Measurements from ENCODE around the gene WWC2. TPM values are rescaled to one million over a fixed set of nuclear protein-coding genes. Genes with fewer than 3 reads are reported as not detected.
A peak's percentile ranks its signal among the peaks of the same experiment; 100 is the strongest.

Gene WWC2
- polyA plus RNA-seq, 6 donors from 2014 or later = 0.07 to 0.88 (median 0.22) TPM; not detected in 1

DNA sequence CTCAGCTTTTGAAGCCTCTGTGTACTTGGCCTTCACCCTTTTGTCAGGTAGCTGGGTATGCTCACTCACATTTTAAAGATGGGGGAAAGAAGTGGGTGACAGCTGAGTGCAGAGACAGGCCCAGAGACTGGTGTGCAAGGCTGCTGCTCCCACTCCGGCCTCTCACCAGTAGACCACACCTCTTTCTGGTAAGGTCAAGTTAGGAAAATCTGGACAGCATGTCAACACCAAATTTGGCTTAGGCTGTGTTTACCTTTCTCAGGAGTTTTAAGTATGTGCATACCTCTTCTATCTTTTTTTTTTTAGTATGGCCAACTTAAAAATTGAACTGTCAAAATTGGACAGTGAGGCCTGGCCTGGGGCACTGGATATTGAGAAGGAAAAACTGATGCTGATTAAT, 154.4 kb downstream of the WWC2 start:
- no peaks in the 10 kb centered on the region for H3K9me3 Mint-ChIP-seq
- H3K27me3 Mint-ChIP-seq = peaks cover 10 to 14% (median 12%) of the 10 kb centered on the region in 3 donors
- no peak overlapping the region for H3K4me3 Mint-ChIP-seq
- H3K36me3 Mint-ChIP-seq = no peaks in the 10 kb centered on the region
- H3K4me1 Mint-ChIP-seq = no peaks in the 10 kb centered on the region
- H3K27ac Mint-ChIP-seq = no peak overlapping the region
- DNase-seq = no peak
- ATAC-seq (ENCODE audit: low read depth in 2 of 2) = no peak

DNA sequence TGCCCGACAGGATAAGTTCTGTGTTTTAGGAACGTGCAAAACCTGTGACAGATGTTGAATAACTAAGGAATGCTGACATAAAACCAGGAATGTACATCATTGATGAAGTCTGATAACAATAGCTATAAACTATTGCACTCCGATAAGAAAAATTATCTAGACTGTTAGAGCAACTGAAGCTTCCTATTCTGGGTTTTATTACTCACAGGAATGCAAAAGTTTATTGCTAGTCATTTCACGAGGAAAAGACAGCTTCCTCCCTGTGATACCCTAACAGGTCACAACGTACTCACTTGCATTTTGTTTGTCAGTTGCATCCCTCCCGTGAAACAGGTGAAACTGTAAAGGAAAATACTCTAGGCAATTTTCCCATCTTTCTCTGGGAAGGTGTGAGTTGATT, 155.1 kb downstream of the WWC2 start:
- no peak overlapping the region for H3K4me3 Mint-ChIP-seq
- no peak overlapping the region for H3K27ac Mint-ChIP-seq
- peaks cover 10 to 14% (median 14%) of the 10 kb centered on the region in 3 donors for H3K27me3 Mint-ChIP-seq
- no peak for ATAC-seq (ENCODE audit: low read depth in 2 of 2)
- no peaks in the 10 kb centered on the region for H3K36me3 Mint-ChIP-seq
- H3K9me3 Mint-ChIP-seq = no peaks in the 10 kb centered on the region
- no peaks in the 10 kb centered on the region for H3K4me1 Mint-ChIP-seq
- no peak for DNase-seq

DNA sequence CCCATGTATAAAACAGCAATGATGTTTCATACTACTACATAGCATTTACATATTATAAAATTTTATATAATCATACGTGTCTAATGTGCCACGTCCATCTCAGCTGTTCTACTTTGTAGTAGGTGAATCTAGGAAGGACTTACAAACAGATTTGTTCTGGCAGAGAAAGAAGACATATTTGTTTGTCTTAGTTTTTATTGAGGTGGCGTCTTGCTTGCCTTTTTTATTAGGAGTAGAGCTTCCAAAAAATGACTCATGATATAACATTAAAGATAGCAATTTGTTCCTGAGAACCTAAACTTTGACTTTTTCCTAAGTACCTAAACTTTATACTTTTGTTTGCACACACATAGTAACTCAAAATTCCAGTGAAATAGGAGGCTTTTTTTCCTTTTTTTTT, 156.4 kb downstream of the WWC2 start:
- Mint-ChIP-seq H3K36me3 (no peaks in the 10 kb centered on the region), H3K9me3 (no peaks in the 10 kb centered on the region), H3K4me3 (no peak overlapping the region), H3K27me3 (peaks cover 10 to 19% (median 14%) of the 10 kb centered on the region in 3 donors), H3K4me1 (no peaks in the 10 kb centered on the region), H3K27ac (no peak overlapping the region)
- no peak for DNase-seq
- no peak for ATAC-seq (ENCODE audit: low read depth in 2 of 2)

DNA sequence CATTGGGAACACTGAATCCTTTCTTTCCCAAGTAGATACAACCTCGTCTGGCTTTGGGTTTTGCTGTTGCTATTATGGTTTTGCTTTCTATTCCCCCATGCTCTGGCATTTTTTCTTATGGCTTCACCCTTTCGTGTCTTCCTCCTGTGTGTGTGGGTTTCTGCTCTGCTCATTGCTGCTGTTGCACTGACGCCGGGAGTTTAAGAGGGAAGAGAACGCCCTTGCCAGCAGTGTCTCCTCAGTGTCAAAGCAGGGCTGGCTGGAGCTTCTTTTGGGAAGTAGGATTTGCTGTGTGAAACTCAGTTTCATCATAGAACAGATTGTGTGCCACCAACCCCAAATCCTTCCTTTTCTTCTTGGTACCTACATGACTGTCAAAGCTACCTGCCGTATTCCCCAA, 157.3 kb downstream of the WWC2 start:
- H3K36me3 Mint-ChIP-seq = no peaks in the 10 kb centered on the region
- DNase-seq (no peak), ATAC-seq (ENCODE audit: low read depth in 2 of 2) (no peak)
- H3K9me3 Mint-ChIP-seq = no peaks in the 10 kb centered on the region
- H3K4me3 Mint-ChIP-seq = no peak overlapping the region
- peaks cover 8 to 20% (median 19%) of the 10 kb centered on the region in 3 donors for H3K27me3 Mint-ChIP-seq
- no peaks in the 10 kb centered on the region for H3K4me1 Mint-ChIP-seq
- no peak overlapping the region for H3K27ac Mint-ChIP-seq

DNA sequence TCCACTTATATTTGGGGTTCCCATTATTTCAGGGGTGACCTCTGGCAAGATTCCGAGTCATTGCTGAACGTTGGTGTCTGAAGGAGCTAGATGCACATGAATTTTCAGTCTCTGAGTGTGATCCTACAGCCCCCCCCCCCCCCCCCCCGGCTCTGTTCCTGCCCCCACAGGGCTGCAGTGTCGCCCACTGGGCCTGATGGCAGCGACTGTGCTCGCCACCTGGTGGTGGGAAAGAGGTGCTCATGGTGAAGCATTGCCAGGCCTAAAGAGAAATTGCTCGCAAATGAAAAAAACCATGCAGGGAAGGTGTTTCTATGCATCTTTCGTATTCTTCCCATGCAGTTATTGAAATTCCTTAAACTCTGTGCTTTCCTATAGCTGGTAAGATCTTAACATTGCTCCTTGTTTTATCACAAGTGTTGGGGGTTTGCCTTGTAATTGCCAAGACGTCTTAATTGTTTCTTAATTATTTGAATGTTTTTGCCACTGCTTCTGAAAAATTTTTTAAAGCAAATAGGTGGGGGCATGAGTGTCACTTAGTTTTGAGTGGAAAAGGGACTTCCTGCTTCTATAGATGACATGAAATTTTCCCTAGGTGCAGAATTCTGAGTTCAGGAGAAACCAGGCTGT, 157.8 kb downstream of the WWC2 start:
- Mint-ChIP-seq H3K9me3 (no peaks in the 10 kb centered on the region), H3K4me3 (no peak overlapping the region), H3K4me1 (no peaks in the 10 kb centered on the region), H3K27ac (no peak overlapping the region), H3K36me3 (no peaks in the 10 kb centered on the region), H3K27me3 (peaks cover 4 to 21% (median 19%) of the 10 kb centered on the region in 3 donors)
- ATAC-seq (ENCODE audit: low read depth in 2 of 2) (peak in 1 of 2 donors; percentile 36), DNase-seq (no peak)

DNA sequence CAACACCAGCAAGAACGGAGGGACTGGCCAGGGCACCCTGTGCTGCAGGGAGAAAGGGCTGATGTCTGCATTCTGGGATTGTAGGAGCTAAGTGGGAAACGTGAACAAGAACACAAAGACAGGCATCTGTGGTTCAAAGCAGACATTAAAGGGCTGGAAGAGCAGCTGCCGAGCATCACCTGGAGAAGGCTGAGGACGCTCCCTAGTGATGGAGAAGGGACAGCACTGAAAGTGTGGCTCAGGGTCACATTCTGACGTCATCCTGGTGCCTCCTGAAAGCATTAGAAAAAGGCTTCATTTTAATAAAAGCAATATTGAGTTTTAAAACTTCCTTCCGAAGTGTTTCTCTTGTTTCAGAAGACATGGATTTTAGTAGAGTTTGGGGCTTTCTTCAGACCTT, 158.8 kb downstream of the WWC2 start:
- DNase-seq = no peak
- Mint-ChIP-seq H3K4me3 (no peak overlapping the region), H3K36me3 (no peaks in the 10 kb centered on the region)

DNA sequence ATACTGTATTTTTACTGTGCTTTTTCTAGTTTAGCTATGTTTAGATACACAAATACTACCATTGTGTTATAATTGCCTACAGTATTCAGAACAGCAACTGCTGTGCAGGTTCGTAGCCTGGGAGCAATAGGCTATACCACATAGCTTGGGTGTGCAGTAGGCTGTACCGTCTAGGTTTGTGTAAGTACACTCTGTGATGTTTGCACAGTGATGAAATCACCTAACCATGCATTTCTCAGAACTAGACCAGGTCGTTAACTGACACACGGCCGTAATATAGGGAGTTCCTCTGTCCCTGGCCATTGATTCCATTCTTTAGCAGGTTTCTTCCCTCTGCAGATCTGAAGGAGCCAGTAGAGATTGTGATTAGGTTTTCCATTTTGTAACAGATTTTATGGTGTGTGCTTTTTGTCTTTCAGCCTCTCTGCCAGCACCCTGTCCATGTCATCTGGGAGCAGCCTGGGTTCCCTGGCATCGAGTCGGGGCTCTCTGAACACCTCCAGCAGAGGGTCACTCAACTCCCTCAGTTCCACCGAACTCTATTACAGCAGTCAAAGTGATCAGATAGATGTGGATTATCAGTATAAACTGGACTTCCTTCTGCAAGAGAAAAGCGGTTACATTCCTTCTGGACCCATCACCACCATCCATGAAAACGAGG, 161.6 kb downstream of the WWC2 start:
- no peak for ATAC-seq (ENCODE audit: low read depth in 2 of 2)
- Mint-ChIP-seq H3K27me3 (peaks cover 7 to 23% (median 21%) of the 10 kb centered on the region in 3 donors), H3K4me1 (no peaks in the 10 kb centered on the region), H3K4me3 (no peak overlapping the region), H3K9me3 (no peaks in the 10 kb centered on the region), H3K27ac (no peak overlapping the region), H3K36me3 (no peaks in the 10 kb centered on the region)
- no peak for DNase-seq

More for the DNA sequence above, 158.8 kb downstream of the WWC2 start:
- Mint-ChIP-seq H3K27ac (peak overlapping the region in 1 of 6 donors; percentile 75), H3K4me1 (no peaks in the 10 kb centered on the region), H3K9me3 (no peaks in the 10 kb centered on the region), H3K27me3 (peaks cover 4 to 21% (median 19%) of the 10 kb centered on the region in 3 donors)
- no peak for ATAC-seq (ENCODE audit: low read depth in 2 of 2)

DNA sequence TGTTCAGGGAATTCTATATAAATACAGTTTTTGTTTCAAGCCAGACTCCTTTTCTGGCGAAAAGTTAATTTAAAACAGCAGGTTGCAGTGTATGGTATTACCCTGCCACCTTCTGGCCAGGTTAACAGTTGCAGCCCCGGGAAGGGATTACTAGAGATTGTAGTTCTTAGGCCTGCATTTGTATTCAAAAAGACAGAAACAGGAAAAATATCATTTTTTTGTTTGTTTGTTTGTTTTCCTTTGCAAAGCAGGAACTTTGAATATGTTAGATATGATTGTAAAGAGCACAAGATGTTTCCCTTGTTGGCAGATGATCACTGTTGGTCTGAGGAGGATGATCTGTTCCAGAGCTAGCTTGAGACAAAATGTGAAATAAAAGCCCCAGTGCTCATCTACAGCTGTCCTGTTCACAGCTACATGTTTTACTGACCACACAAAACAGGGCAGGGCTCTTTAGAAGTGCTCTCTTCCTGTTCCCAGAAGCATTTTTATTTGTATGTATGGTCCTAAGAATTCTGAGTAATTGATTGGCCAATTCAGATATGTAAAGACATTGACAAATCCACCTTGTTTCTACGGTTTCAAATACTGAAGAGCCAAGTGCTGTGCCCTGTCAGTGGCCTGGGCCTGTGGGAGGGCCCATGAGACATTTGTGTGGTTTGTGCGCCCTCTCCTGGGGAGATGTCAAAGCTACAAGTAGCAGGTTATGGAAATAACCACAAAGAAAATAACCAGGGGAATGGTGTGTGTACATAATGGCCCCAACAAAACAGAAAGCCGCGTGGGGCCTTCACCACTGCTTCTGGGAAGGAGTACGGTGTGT, 163.1 kb downstream of the WWC2 start:
- peak; percentile 49 to 58 for ATAC-seq (ENCODE audit: low read depth in 2 of 2)
- Mint-ChIP-seq H3K27ac (peak overlapping the region in 2 of 6 donors; percentile 28 to 56), H3K36me3 (no peaks in the 10 kb centered on the region), H3K4me3 (no peak overlapping the region), H3K27me3 (peaks cover 5 to 24% (median 14%) of the 10 kb centered on the region in 3 donors), H3K9me3 (no peaks in the 10 kb centered on the region), H3K4me1 (no peaks in the 10 kb centered on the region)
- peak; percentile 23 for DNase-seq

DNA sequence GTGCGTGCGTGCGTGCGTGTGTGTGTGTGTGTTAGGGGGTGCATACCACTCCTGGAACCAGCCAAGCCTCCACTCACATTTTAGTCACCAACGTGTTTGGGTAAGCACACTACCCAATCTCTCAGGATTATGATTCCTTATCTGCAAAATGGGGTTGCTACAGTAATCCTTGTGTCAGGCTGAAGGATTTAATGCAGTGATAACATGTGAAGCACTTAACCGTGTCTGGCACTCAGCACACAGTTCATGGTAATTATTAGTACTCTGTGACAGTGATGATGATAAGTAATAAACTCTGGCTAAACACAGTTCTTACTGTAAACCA, 163.7 kb downstream of the WWC2 start:
- Mint-ChIP-seq H3K27me3 (peaks cover 3 to 18% (median 8%) of the 10 kb centered on the region in 3 donors), H3K36me3 (no peaks in the 10 kb centered on the region), H3K4me3 (no peak overlapping the region), H3K27ac (no peak overlapping the region), H3K4me1 (no peaks in the 10 kb centered on the region), H3K9me3 (no peaks in the 10 kb centered on the region)
- ATAC-seq (ENCODE audit: low read depth in 2 of 2) = no peak
- no peak for DNase-seq

DNA sequence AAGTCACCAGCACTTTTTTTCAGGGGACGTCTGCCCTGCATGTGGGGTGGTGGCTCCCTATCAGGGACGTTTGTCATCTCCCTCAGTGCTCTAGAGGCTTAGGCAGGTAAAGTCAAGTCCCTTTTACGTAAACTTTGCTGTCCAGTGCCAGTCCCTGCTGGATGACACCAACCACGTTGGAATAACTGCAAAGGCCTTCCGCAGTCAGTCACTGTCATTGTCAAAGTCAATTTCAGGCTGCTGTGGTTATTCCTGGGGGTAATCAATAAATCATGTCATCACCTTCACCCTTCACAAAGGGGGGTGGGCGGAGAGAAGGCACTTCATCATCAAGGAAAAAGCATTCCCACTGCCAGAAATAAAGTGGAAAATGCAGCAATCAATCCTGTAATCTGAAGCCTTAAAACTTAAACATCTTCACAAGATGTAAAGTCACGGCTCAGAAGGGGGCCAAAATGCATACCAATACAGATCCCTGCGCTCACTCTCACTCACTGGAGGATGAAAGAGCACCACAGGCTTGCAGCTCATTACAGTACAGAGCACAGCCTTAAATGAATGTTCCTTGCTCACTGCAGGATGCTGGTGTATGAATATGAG, 164.8 kb downstream of the WWC2 start:
- no peak overlapping the region for H3K4me3 Mint-ChIP-seq
- no peaks in the 10 kb centered on the region for H3K36me3 Mint-ChIP-seq
- H3K9me3 Mint-ChIP-seq = no peaks in the 10 kb centered on the region
- peaks cover 3 to 15% (median 7%) of the 10 kb centered on the region in 3 donors for H3K27me3 Mint-ChIP-seq
- H3K4me1 Mint-ChIP-seq = no peaks in the 10 kb centered on the region
- no peak for DNase-seq
- no peak overlapping the region for H3K27ac Mint-ChIP-seq
- no peak for ATAC-seq (ENCODE audit: low read depth in 2 of 2)

DNA sequence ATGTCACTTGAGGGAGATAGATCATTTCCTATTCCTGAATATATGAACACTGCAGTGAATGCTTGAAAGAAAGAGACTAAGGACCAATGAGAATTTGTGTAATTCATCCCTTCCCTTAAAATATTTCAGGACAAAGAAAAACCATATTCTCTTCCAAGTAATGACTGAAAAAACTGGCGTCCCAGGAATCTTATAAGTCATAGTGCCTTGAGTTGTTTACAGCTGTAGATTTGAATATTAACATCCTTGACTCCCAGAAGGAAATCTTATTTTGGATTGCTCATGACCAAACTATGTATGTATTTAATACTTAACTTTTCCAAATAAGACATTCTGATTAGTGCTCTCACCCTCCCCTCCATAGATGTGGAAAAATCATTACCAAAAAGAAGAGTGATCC, 165.6 kb downstream of the WWC2 start:
- Mint-ChIP-seq H3K36me3 (no peaks in the 10 kb centered on the region), H3K27ac (no peak overlapping the region), H3K9me3 (no peaks in the 10 kb centered on the region), H3K27me3 (peaks cover 3 to 8% (median 7%) of the 10 kb centered on the region in 3 donors), H3K4me1 (no peaks in the 10 kb centered on the region), H3K4me3 (no peak overlapping the region)
- no peak for ATAC-seq (ENCODE audit: low read depth in 2 of 2)
- DNase-seq = no peak

DNA sequence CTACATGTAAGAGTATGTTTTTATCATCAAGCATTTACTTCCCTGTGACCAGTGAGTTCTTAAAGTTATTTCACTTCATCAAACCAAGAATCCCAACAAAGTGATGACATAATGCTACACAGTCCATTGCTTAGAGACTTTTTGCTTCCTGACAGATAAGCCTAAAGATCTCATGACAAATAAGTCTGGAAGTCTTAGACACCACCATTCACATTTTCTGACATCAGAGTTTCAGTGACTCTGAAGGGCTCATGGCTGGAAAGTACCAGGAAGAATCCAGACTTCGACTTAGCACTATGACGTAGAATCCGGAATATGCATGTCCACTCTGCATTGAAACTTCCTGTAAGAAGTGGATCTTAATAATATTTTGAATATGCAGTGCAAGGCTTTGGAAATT, 167.3 kb downstream of the WWC2 start:
- H3K36me3 Mint-ChIP-seq = no peaks in the 10 kb centered on the region
- no peaks in the 10 kb centered on the region for H3K9me3 Mint-ChIP-seq
- H3K27me3 Mint-ChIP-seq = peaks cover under 1 to 8% (median 3%) of the 10 kb centered on the region in 3 donors
- no peak for ATAC-seq (ENCODE audit: low read depth in 2 of 2)
- H3K4me3 Mint-ChIP-seq = no peak overlapping the region
- no peaks in the 10 kb centered on the region for H3K4me1 Mint-ChIP-seq
- no peak for DNase-seq
- no peak overlapping the region for H3K27ac Mint-ChIP-seq

DNA sequence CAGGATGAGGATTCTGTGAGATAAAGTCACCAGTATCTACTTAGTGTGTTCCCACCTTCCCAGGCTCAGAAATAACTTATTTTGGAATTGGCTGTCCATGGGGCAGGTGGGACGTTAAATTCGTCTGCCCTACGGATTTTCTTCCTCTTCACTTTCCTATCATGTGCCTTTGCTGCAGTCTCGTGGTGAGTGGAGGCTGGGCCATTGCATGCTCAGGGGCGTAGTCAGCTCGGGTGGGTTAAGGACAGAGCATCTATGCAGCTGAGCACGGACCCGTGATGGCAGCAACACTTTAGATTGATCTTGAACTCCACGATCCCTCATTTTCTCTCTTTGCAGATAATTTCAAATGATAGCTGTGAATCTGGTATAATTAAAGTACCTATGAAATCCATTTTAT, 169.5 kb downstream of the WWC2 start:
- no peaks in the 10 kb centered on the region for H3K4me1 Mint-ChIP-seq
- no peak overlapping the region for H3K4me3 Mint-ChIP-seq
- DNase-seq = no peak
- H3K36me3 Mint-ChIP-seq = no peaks in the 10 kb centered on the region
- ATAC-seq (ENCODE audit: low read depth in 2 of 2) = no peak
- H3K27ac Mint-ChIP-seq = no peak overlapping the region
- peaks cover 0 to 8% (median 3%) of the 10 kb centered on the region in 3 donors for H3K27me3 Mint-ChIP-seq
- no peaks in the 10 kb centered on the region for H3K9me3 Mint-ChIP-seq

All from naive B cell (primary cell).